ENCODE measurements around the gene SMG6.
"Not testable (repeated sequence)": the region's sequence is repeated elsewhere in the genome, so short reads cannot be mapped to it uniquely, and the experiment has no call there.

SMG6 gene

GRCh38 chr17:2302778-2303203 is 794 bp downstream of the SMG6 start:
- DNase-seq = no peak

- DNase-seq = no peak
These were observed 3.8 kb downstream of the SMG6 start for GRCh38 chr17:2299756-2300155.

- DNase-seq = no peak
These were observed 4.4 kb downstream of the SMG6 start for GRCh38 chr17:2299136-2299535.

- DNase-seq = no peak
These were observed 6.6 kb downstream of the SMG6 start for GRCh38 chr17:2297023-2297422.

GRCh38 chr17:2295575-2295974 is 8.0 kb downstream of the SMG6 start:
- DNase-seq = no peak

GRCh38 chr17:2292100-2292499 is 11.5 kb downstream of the SMG6 start:
- DNase-seq = no peak

GRCh38 chr17:2289878-2290478 is 13.6 kb downstream of the SMG6 start:
- DNase-seq = no peak

GRCh38 chr17:2283302-2283701 is 20.3 kb downstream of the SMG6 start:
- DNase-seq = no peak

- no peak for DNase-seq
These were observed 21.2 kb downstream of the SMG6 start for GRCh38 chr17:2282297-2282873.

GRCh38 chr17:2279707-2280106 is 23.9 kb downstream of the SMG6 start:
- DNase-seq = no peak

GRCh38 chr17:2277429-2278170 is 26.0 kb downstream of the SMG6 start:
- DNase-seq = no peak

GRCh38 chr17:2275722-2276121 is 27.9 kb downstream of the SMG6 start:
- no peak for DNase-seq

GRCh38 chr17:2274414-2274813 is 29.2 kb downstream of the SMG6 start:
- no peak for DNase-seq

- no peak for DNase-seq
These were observed 31.4 kb downstream of the SMG6 start for GRCh38 chr17:2271985-2272702.

- no peak for DNase-seq
These were observed 36.2 kb downstream of the SMG6 start for GRCh38 chr17:2267354-2267753.

GRCh38 chr17:2266865-2267228 is 36.7 kb downstream of the SMG6 start:
- DNase-seq = no peak

- DNase-seq = no peak
These were observed 37.3 kb downstream of the SMG6 start for GRCh38 chr17:2266045-2266864.

- not testable (repeated sequence) for DNase-seq
These were observed 38.4 kb downstream of the SMG6 start for GRCh38 chr17:2265166-2265565.

- DNase-seq = no peak
These were observed 39.3 kb downstream of the SMG6 start for GRCh38 chr17:2264067-2264860.

GRCh38 chr17:2263183-2264066 is 40.2 kb downstream of the SMG6 start:
- no peak for DNase-seq

GRCh38 chr17:2262135-2262587 is 41.4 kb downstream of the SMG6 start:
- DNase-seq = no peak

All from COR-L47 (cell line).